GM18520 (cell line): ENCODE results near the gene OR2A12.
"Not testable (repeated sequence)": the region's sequence is repeated elsewhere in the genome, so short reads cannot be mapped to it uniquely, and the experiment has no call there.

Source experiments
- ATAC-seq: cut with Tn5 transposase; IDR thresholded peaks from one replicate; pipeline ENCODE4 v1.9.1; 2021; ENCODE audit not compliant: unreplicated experiment

The OR2A12 gene, protein sequence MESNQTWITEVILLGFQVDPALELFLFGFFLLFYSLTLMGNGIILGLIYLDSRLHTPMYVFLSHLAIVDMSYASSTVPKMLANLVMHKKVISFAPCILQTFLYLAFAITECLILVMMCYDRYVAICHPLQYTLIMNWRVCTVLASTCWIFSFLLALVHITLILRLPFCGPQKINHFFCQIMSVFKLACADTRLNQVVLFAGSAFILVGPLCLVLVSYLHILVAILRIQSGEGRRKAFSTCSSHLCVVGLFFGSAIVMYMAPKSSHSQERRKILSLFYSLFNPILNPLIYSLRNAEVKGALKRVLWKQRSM

DNA sequence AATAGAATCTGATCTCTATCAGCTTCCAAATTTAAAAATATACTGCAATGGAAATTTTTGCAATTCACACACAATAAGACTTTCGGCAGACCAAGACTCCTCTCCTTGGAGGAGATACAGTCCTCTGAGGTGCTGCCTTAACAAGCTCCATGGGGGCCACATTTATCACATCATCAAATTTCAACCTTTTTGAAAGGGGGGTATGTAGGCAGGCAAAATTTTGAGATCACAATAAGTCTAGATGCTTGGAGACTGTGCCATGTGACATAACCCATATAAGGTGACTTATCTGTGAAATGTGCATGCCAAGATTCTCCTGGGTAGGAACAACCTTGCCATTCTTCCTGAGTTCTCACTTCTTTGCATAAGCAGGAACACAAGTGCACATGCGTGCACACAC is at the start of gene OR2A12:
Gene OR2A12 (plus strand): TSS at position 301 of the 400 bp plus-strand sequence. CDS start 8,830 bp downstream, outside the sequence.
- no peak for ATAC-seq

DNA sequence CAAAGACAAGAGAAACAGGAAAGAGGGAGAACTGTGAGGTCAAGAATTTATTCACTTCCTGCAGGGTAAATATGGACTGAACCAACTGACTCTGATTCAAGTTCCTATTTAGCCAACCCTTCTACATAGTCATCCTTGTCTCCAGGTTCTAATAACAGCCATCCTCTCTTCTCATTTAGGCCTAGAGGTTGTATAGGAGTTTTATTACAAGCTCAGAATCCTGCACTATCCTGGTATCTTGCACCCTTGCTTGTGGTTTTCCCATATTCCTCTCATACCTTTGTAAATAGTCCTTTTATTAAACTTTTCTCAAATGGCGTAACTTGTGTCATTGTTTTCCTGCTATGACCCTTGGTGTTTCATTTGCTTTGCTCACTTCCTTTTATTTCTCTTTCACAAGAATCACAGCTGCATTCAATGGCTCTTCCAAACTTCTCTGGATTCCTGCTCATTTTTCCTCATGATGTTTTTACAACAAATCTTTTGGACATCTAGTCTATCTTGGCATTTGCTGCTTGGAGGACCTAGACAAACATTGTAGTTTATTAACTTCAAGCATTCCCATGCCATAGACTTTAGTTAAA is 49.7 kb upstream of the OR2A12 start:
- ATAC-seq: no peak

DNA sequence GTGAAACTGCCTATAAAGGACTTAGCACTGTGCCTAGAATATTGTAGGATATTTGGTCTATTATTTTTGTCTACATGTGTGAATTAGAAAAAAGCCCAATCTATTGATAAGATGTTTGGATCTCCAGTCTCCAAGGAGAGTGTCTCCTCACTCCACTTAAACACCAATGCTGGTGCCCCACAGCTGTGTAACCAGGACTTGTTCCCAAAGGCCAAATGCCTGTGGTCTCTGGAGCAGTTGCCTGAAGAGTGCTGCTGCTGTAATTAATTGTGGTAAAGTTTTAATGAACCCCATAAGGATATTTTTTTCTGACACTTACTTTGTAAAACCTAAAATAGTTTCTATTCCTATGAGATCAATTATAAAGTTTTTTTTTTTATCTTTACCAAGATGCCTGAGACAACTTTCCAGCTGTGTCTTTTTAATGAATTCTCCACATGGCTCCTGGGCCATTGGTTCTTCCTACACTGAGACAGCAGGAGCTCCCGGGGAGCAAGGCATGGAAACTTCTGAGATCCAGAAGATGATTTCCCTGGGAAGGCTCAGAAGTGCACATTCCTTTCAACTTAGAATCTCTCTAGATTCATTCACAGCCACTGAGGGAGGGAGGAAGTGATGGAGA is 48.6 kb upstream of the OR2A12 start:
- no peak for ATAC-seq

DNA sequence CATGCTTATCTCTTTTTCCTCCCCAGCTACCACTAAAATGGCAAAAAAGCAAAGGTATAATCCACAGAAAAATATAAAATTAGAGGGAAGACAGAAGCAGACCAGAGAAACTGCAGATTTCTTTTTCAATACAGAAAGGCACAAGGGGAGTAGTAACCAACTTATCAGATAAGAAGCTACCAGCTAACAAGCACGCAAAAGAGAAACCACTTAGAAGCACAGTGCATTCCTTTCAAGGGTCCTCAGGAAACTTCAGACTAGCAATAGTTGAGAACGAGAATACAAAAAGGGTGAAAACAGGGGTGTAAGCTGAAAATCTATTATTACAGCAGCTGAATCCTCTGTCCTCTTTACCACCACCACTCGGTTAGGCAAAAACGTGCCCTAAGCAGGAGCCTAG is 47.2 kb upstream of the OR2A12 start:
- no peak for ATAC-seq

DNA sequence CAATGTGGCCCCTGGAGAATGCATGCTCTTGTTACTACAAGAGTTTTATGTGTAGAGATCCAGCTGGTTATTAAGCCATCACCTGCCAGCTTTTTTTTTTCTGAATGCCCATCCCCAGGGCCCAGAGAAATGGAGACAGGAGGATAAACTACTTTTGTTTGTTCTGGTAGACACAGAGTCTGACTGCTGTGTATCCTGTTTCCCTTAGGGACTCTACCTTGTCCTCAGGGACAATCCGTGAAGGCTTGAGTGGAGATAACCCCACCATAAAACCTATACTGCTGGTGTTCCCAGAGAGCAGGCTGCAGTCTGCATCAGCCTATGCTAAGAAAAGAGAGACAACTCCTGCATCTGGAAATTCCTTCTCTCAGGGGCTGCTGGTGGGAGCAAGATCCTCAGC is 37.4 kb upstream of the OR2A12 start, which contains the start of gene OR2A5:
Gene OR2A5 (plus strand): TSS at position 301 of the 400 bp plus-strand sequence. CDS start 1,454 bp downstream, outside the sequence.
- no peak for ATAC-seq

DNA sequence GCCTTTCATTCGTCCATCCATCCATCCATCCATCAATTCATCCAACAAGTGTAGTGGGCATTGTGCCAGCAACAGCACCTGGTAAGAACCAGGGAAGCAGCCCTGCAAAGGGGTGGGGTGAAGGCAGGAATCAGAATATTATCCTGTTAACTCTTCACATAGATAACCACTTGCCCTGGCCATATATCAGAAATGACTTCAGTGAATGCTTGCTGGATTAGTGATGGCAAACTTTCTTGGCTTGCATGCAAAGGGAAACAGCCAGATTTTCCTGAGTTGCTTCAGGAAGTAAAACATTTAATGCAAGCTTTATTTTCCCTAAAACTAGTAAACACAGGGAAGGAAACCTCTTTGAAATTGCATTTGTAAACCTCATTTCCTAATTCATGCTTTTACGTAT is 36.6 kb upstream of the OR2A12 start:
- ATAC-seq: no peak

DNA sequence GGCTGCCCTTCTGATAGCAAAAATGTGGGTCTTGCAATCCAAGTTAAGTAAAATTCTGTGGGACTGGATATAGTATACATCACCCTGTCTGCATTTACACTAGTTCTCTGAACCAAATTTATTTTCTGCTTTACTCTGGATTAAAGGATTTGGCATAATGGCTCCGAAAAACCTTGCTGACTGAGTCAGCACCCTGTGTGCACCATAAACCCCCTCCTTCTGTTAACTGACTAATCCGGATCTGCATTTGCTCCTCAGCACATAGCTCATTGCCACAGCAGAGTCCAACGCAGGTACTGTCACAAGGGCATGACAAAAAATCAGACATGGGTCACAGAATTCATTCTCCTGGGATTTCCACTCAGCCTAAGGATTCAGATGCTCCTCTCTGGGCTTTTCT is 36.0 kb upstream of the OR2A12 start:
- ATAC-seq: no peak

DNA sequence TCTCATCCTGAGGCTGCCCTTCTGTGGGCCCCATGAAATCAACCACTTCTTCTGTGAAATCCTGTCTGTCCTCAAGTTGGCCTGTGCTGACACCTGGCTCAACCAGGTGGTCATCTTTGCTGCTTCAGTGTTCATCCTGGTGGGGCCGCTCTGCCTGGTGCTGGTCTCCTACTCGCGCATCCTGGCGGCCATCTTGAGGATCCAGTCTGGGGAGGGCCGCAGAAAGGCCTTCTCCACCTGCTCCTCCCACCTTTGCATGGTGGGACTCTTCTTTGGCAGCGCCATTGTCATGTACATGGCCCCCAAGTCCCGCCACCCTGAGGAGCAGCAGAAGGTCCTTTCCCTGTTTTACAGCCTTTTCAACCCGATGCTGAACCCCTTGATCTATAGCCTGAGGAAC is 35.2 kb upstream of the OR2A12 start:
- ATAC-seq: not testable (repeated sequence)

DNA sequence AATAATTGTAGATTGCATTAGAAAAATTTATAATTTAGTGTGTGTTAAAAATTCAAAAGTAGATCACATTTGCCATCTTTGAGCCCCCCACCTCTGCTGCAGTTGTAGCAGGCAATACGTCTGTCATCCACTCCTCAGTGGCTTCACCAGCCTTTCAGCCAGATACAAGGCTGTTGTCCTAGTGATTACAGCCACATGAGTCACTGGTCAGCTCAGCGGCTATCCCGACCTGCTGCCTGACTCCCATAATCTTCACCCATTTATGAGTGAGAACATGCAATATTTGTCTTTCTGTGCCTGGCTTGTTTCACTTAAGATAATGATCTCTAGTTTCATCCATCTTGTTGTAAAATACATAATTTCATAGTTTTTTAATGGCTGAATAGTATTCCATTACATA is 28.1 kb upstream of the OR2A12 start:
- ATAC-seq: no peak

DNA sequence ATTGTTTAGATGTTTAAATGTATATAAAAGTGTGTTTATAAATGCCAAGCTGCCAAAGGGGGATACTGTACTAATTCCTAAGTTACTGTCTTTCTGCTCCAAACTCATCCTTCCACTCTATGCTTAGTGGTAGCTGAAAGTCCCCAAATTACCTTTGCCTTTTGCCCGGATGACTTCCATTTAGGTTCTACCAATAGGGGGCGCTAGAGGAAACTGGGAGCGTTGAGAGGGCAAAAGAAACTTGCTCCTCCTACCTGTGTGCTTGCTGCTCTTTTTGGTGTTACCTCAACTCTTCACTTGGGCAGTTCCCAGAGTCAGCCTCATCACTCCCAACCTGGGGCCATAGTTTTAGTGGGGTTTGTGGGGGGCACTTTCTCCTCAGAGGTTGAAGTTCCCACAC is 22.4 kb upstream of the OR2A12 start:
- no peak for ATAC-seq

DNA sequence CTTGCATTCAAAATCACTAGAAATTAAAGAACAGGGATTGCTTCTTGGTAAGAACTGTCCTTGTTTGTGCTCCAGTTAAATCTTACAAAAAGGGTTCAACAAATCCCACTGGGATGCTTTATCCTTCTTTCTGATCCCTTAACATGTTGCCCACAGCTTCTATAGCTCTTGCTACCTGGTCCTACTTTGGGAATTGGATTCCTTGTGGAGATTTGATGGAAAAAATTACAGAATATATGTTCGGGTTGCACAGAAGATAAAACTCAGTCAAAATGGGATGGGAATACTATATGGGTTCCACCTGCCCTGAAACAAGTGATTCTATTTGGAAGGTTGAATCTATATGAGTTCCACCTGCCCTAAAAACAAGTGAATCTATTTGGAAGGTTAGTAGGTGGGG is 16.6 kb upstream of the OR2A12 start, which contains the start of gene OR2A25:
Gene OR2A25 (plus strand): TSS at position 301 of the 400 bp plus-strand sequence. CDS start 4,409 bp downstream, outside the sequence.
- ATAC-seq: no peak

DNA sequence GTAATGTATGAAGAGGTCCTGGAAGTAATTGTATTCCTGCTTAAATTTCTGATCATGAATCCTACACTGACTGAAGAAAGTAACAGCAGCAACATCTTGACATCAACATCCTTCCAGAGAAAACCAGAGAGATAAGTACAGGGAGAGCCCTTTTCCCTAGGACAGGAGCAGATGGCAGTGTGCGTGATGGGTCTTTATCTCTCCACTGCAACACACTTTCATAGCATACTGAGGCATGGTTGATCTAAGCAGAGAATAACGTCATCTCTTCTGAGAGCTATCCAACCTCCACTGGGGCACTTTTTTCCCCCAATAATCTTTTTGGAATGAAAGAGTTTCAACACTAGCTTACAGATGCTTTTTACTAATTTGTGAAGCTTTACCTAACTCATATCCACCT is 16.1 kb upstream of the OR2A12 start:
- ATAC-seq: no peak

DNA sequence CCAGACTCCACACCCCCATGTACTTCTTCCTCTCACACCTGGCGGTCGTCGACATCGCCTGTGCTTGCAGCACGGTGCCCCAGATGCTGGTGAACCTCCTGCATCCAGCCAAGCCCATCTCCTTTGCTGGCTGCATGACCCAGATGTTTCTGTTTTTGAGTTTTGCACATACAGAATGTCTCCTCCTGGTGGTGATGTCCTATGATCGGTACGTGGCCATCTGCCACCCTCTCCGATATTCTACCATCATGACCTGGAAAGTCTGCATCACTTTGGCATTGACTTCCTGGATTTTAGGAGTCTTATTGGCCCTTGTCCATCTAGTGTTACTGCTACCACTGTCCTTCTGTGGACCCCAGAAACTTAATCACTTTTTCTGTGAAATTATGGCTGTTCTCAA is 11.7 kb upstream of the OR2A12 start:
- ATAC-seq: no peak

DNA sequence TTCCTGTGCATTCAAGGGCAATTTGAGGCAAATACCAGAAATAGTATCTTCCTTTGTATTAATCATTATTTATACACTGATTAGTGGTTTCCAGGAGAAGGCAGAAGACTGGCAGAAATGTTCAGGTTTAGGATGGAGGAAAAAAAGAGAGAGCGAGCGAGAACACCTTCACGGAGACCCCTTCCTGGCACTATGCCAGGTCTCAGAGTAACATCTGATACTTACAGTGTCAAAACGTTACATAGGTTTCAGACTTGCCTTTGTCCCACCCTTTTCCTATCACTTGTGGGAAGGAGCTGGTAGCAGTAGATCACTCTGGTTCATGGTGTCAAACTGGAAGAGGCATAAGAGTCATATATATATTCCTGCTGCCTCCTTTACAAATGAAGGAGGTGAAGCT is 652 bp downstream of the OR2A12 start:
- ATAC-seq: no peak

DNA sequence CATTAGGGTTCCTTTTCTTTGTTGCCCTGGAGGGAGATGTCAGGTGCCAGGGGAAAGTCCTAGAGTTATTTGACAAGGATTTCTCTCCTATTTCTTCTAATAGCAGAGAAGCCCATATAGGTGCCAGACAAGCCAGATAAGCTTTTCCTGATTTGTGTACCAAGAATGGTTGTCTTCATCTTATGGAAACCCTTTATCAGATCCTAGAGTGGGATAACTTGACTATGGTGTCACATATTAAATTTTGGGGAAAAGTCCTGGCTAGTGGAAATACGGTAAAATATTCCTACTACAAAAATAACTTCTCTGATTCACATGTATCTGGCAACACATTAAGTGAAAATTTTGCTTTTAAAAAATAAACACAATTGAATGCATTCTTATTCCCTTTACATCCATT is 1.2 kb downstream of the OR2A12 start:
- ATAC-seq: no peak

DNA sequence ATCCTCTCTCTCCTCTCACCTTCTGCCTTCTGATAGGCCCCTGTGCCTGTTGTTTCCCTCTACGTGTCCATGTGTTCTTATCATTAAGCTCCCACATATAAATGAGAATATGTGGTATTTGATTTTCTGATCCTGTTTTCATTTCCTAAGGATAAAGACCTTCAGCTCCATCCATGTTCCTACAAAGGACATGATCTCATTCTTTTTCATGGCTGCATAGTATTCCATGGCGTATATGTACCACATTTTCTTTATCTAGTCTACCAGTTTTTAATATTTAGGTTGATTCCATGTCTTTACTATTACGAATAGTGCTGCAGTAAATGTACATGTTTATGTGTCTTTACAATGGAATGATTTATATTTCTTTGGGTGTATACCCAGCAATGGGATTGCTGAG is 4.6 kb downstream of the OR2A12 start:
- no peak for ATAC-seq

DNA sequence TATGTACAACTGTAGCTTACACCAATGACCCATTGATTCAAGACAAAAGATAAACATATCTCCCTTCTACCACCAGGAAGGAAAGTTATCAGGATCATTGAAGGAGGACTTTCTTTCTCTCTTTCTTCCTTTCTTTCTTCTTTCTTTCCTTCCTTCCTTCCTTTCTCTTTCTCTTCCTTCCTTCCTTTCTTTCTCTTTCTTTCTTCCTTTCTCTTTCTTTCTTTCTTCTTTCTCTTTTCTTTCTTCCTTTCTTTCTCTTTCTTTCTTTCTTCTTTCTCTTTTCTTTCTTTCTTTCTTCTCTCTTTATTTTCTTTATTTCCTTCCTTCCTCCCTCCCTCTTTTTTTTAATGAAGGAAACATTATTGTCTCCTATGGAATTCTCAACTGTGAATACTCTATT is 12.7 kb downstream of the OR2A12 start:
- ATAC-seq: no peak

DNA sequence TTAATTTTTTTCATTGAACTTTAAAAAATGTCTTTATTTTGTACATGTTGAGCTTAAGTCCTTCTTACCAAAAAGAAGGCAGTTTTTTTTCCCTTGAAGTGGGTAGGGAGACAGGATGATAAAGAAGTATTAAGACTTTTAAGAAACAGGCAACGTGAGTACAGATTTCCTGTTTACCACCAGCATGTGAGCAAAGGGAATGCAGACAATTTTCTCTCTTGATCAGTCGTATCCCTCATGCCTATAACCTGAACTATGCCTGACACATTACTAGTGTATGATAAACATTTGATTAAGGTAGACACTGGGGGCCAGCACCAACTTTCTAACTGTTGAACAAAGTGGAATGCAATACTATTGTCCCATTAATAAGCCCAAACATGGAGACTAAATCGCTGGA is 14.5 kb downstream of the OR2A12 start:
- no peak for ATAC-seq

DNA sequence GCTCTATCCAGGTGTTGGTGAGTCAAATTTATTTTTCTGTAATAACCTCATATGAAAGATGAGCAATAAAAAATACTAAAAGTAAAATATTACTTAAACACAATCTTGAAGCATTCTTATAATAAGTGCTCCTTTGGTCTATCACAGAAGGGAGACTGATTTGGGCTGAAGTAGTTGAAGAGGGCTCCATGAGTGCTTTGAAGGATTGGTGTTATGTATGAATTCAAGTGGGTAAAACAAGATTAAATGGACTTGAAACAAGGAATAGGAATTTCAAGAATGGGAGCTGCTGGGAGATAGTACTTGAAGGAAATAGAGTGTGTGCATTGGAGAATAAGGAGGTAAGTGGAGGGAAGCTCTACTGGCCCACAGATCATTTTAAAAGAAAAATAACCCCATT is 16.0 kb downstream of the OR2A12 start:
- ATAC-seq: no peak

DNA sequence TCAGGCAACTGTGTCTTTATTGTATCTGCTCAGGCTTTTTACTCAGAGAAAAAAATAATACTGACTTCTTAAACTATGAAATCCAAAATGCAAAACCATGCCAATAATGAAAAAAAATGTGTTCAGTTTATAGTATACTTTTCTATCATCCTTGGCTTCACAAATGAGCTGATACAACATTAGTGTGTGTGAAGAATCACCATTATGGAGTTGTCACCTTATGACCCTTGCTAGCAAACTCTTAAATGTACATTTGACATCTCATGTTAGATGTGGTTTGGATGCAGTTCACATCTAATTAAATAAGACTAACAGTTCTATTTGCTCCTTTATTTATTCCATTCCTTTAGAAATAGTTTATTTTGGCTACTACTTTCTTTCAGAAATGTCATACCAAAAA is 19.1 kb downstream of the OR2A12 start:
- ATAC-seq: no peak

DNA sequence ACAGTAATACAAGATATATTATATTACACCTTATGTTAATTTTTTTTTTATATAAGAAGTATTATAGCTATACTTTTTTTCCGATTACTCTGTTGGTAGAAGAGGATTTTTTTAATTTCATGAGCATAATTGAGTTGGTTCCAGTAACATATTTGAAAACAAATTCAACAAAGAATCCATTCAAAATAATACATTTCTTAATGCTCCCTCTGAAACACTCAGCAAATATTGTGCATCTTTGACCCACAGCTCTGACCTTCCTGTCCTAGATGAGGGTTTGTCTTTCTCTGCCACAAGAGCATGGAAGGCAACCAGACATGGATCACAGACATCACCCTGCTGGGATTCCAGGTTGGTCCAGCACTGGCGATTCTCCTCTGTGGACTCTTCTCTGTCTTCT is 23.2 kb downstream of the OR2A12 start, which contains the start of gene OR2A2:
Gene OR2A2 (plus strand): TSS at position 301 of the 400 bp plus-strand sequence. CDS start 0 bp downstream, at position 301.
- ATAC-seq: no peak

DNA sequence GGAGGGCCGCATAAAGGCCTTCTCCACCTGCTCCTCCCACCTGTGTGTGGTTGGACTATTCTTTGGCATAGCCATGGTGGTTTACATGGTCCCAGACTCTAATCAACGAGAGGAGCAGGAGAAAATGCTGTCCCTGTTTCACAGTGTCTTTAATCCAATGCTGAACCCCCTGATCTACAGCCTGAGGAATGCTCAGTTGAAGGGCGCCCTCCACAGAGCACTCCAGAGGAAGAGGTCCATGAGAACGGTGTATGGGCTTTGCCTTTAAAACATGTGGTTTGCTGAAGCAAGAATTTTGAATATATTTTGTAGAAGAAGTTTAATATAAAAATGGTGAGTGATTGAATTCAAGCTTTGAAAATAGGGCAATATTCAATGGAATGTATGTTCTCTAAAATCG is 24.2 kb downstream of the OR2A12 start:
- ATAC-seq: no peak
